Brain microvascular endothelial cell (primary cell): ENCODE measurements around the gene KAZN.

Experiments
- DNase-seq: peaks from one replicate; pipeline ENCODE4 v3.0.0-alpha.2; 2020
- H3K27ac ChIP-seq: fragments of 250-450 bp; sonication (Bioruptor Pico); 2 replicates; pipeline ENCODE4 v1.5.1; 2020; ENCODE audit warnings: mild to moderate bottlenecking, moderate library complexity
- H3K27me3 ChIP-seq: fragments of 250-450 bp; sonication (Bioruptor Pico); replicated peaks from 2 replicates; pipeline ENCODE4 v1.5.1; 2020; ENCODE audit warnings: mild to moderate bottlenecking
- H3K36me3 ChIP-seq: fragments of 250-450 bp; sonication (Bioruptor Pico); replicated peaks from 2 replicates; pipeline ENCODE4 v1.5.1; 2020; ENCODE audit warnings: mild to moderate bottlenecking
- H3K4me3 ChIP-seq: 2 replicates; pipeline ENCODE4 v1.5.1; 2011; ENCODE audit warnings: low read depth, mild to moderate bottlenecking, control low read depth, low read length, moderate library complexity
- CTCF ChIP-seq: IDR thresholded peaks from 2 replicates; pipeline ENCODE4 v1.5.1; 2011; ENCODE audit warnings: low read depth, mild to moderate bottlenecking, moderate library complexity, low read length, control low read depth, inconsistent platforms; ENCODE audit errors: missing control alignments
- in situ Hi-C: cut with HindIII; loops from 2 replicates; pipeline ENCODE4 v1.10.0; 2017; ENCODE audit warnings: low sequenced_read_pairs, low pct_ligation_motif_present

Gene KAZN

GRCh38 chr1:14951766-14952165 is 353.3 kb downstream of the KAZN start:
- H3K4me3 ChIP-seq: no peak overlapping the region
- no peak for DNase-seq
- H3K36me3 ChIP-seq: no peaks in the 10 kb centered on the region
- no peak for TF ChIP-seq CTCF
- in situ Hi-C loops: no loop called here
- H3K27me3 ChIP-seq: no peaks in the 10 kb centered on the region
- no peak overlapping the region for H3K27ac ChIP-seq

DNA sequence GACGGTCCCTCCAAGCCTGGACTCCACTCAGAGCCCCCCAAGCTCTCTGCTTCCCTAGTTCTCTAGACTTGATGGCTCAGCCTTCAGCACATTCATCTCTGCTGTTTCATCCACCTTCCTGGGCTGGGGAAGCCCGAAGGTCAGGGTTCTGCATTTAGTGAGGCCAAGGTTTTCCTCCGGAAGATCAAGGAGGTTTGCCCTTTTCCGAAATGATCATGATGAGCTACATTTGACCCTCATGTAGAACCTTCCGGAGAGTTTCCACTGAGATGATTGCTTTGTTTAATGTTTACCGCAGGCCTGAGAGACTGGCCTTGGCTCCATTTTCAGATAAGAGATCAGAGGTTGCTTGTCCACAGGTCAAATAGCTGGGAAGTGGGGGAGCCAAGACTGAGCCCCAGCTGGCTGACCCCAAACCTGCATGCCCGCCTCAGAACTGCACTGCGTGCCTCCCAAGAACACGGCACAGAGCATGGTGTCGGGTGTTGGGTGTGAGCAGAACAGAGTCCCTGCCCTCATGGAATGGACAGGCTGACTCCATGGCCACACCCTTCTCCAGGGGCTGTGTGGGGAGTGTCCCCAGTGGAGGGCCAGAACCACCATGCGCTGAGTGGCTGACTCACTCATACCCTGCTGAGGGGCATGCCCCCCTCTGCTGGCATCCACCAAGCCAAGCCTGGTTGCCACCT is 354.3 kb downstream of the KAZN start:
- in situ Hi-C loops: no loop called here
- H3K27me3 ChIP-seq: no peaks in the 10 kb centered on the region
- no peak overlapping the region for H3K27ac ChIP-seq
- TF ChIP-seq CTCF: no peak
- H3K36me3 ChIP-seq: no peaks in the 10 kb centered on the region
- H3K4me3 ChIP-seq: no peak overlapping the region
- DNase-seq: no peak

GRCh38 chr1:14954210-14954609 is 355.7 kb downstream of the KAZN start:
- no peak overlapping the region for H3K27ac ChIP-seq
- DNase-seq: no peak
- no peak for TF ChIP-seq CTCF
- in situ Hi-C loops: no loop called here
- no peak overlapping the region for H3K4me3 ChIP-seq
- H3K27me3 ChIP-seq: no peaks in the 10 kb centered on the region
- no peaks in the 10 kb centered on the region for H3K36me3 ChIP-seq

GRCh38 chr1:14954930-14955329 is 356.4 kb downstream of the KAZN start:
- TF ChIP-seq CTCF: no peak
- Histone ChIP-seq H3K27me3 (no peaks in the 10 kb centered on the region), H3K27ac (no peak overlapping the region), H3K36me3 (no peaks in the 10 kb centered on the region), H3K4me3 (no peak overlapping the region)
- in situ Hi-C loops: no loop called here
- no peak for DNase-seq

DNA sequence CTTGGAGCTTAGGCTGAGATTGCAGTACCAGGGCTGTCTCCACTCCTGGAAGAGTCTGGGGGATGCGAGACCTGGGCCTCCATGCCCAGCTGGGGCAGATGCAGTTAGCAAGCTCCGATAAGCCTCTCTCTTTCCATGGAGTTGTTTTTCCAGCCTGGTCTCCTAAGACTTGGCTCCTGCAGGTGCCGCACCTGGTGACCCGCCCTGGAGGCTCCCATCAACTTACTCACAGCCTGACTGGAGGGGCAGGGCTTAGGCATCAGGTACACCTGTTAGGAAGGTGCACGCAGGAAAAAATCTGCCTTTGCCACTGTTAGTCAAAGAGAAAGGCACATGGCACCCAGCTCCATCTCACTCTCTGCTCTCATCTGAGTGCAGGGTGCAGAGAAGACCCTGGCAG is 356.9 kb downstream of the KAZN start:
- H3K36me3 ChIP-seq: no peaks in the 10 kb centered on the region
- DNase-seq: no peak
- H3K27ac ChIP-seq: no peak overlapping the region
- in situ Hi-C loops: no loop called here
- no peak for TF ChIP-seq CTCF
- no peaks in the 10 kb centered on the region for H3K27me3 ChIP-seq
- H3K4me3 ChIP-seq: no peak overlapping the region

- Histone ChIP-seq H3K27ac (no peak overlapping the region), H3K4me3 (no peak overlapping the region), H3K27me3 (no peaks in the 10 kb centered on the region), H3K36me3 (peaks cover 2% of the 10 kb centered on the region)
- TF ChIP-seq CTCF: no peak
- DNase-seq: no peak
- in situ Hi-C loops: no loop called here
Measured at GRCh38 chr1:14955976-14956375, 357.5 kb downstream of the KAZN start.
